Head of caudate nucleus (tissue), 42 donors: ENCODE measurements around the gene TRIP13.
"Not testable (repeated sequence)": the region's sequence is repeated elsewhere in the genome, so short reads cannot be mapped to it uniquely, and the experiment has no call there.

Experiments used
- DNase-seq, 42 donors: peaks; one replicate each; pipeline versions ENCODE4 v3.0.0 to v3.0.0-alpha.2; 2020 to 2021; ENCODE audit warnings: mixed read lengths in 7 of 42
- intact Hi-C: fragments of 100-400 bp; cut with DNase I; formaldehyde crosslinking; loops from one replicate; pipeline ENCODE4 v1.15.0; 2022

Gene TRIP13, protein sequence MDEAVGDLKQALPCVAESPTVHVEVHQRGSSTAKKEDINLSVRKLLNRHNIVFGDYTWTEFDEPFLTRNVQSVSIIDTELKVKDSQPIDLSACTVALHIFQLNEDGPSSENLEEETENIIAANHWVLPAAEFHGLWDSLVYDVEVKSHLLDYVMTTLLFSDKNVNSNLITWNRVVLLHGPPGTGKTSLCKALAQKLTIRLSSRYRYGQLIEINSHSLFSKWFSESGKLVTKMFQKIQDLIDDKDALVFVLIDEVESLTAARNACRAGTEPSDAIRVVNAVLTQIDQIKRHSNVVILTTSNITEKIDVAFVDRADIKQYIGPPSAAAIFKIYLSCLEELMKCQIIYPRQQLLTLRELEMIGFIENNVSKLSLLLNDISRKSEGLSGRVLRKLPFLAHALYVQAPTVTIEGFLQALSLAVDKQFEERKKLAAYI

DNA sequence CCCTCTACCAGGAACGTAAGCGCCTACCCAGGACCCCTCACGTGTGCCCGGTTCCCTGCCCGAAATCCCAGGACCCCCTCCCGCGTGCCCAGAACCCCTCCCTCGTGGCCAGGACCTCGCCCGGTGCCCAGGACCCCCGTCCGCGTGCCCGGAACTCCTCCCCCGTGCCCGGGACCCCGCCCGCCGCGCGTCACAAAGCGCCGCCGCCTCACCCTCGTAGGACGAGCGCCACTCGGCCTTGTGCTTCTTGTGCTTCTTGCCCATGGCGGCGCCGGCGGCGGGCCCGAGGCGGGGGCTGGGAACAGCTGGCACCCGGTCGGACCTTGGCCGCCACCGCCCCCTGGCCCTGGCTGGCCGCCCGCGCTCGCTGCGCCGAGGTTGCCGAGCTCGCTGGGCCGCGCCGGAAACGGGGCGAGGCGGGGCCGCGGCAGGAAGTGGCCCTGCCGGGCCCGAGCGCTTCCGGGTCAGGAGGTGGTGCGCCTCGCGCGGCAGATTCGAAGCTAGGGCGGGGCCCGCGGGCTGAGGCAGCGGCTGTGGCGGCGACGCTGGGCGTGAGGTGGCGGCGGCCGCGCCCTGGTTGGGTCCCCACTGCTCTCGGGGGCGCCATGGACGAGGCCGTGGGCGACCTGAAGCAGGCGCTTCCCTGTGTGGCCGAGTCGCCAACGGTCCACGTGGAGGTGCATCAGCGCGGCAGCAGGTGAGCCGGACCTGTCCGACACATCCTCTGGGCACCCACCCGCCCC is at the start of gene TRIP13, which contains the start of gene BRD9:
Gene TRIP13 (plus strand): TSS at position 491 of the 743 bp plus-strand sequence. CDS start 115 bp downstream, at position 606.
Gene BRD9 (minus strand): TSS at position 408 of the 743 bp plus-strand sequence. CDS start 144 bp downstream, at position 264.
- peak; percentile 40 to 94 (median 88) for DNase-seq
- intact Hi-C loops = loop anchor here (10.0 kb wide), 2 partner anchors 418 to 448 kb away; partner anchors contain the start of gene EXOC3

DNA sequence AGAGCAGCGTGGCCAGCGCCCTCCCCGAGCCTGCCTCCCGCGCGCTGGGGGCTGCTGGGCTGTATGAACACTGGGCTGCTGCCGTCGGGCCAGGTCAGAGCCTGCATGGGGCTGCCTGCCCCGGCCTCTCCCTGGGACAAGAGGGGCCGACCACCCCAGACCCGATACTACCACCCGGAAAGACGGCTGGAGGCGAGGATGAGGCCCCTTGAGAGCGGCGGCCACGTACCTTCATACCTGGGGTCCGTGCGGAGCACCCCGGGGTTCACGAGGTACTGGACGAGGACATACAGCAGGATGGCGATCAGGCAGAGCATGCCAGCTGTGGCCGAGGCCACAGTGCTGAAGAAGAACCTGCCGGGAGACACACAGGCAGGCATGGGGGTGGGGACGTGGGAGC is 49.3 kb upstream of the TRIP13 start:
- intact Hi-C loops = not testable (repeated sequence)
- peak in 5 of 42 donors; percentile 6 to 23 (median 16) for DNase-seq

DNA sequence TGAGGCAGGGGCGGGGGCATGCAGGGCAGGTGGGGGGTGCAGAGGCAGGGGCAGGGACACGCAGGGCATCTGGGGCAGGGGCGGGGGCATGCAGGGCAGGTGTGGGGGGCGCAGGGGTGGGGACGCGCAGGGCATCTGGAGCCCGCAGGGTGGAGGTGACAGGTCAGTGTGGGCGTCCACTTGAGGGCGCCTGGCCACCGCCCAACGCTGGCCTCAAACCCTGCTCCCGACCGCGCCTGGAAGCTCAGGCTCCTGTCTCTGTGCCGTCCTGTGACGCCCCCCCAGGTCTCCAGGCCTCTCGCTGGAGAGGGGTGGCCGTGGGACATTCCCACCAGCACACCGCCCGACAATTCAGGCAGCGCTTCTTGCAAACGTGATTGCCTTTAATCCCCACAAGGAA is 48.8 kb upstream of the TRIP13 start:
- DNase-seq = peak in 6 of 42 donors; percentile 4 to 42 (median 23)
- intact Hi-C loops = not testable (repeated sequence)

DNA sequence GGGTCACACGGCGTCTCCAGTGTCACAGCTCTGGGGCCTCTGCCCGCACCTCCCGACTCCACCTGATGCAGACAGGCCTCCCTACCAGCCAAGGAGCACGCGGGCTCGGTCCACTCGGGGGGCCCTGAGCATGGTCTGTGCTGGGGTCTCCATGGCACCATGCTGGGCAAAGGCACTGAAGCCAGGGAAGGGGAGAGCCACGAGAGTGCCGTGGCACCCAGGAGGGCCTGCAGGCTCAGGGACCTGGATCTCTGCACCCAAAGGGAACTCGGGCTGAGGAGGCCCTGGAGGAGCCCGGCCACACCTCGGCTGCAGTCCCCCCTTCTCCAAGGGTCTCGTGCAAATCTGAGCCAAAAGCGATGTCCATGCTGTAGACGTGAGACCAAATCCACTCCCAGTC is 48.3 kb upstream of the TRIP13 start:
- DNase-seq = peak in 7 of 42 donors; percentile 5 to 41 (median 14)
- intact Hi-C loops = not testable (repeated sequence)

DNA sequence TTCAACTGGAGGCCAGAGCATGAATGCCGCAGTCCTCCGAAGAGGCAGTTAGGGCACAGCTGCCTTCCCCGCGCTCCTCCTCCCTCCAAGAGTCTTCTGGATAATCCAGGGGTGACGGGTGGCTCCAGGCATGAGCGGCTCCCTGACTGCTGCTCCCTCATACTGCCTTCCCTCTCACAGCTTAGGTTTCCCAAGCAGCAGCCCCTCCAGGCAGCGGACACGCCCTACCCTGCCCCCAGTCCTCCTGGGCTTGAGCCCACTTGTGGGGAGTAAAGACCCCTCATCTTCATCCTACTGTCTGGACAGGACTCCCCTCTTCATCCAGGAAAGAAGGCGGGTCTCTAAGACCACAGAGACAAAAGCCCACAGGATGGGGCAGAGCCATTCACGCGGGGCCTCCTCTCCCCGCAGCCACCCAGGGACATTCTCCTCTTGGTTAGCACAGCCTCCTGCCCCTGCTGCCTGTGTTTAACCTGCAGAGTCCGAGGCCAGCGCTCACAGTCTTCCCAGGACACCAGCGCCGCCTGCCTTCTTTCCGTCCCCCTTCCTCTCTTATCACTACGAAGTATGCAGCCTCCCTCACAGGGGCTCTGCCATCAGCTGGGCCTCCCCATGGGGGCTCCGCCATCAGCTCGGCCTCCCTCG is 47.5 kb upstream of the TRIP13 start:
- intact Hi-C loops = not testable (repeated sequence)
- DNase-seq = peak in 6 of 42 donors; percentile 6 to 32 (median 22)

DNA sequence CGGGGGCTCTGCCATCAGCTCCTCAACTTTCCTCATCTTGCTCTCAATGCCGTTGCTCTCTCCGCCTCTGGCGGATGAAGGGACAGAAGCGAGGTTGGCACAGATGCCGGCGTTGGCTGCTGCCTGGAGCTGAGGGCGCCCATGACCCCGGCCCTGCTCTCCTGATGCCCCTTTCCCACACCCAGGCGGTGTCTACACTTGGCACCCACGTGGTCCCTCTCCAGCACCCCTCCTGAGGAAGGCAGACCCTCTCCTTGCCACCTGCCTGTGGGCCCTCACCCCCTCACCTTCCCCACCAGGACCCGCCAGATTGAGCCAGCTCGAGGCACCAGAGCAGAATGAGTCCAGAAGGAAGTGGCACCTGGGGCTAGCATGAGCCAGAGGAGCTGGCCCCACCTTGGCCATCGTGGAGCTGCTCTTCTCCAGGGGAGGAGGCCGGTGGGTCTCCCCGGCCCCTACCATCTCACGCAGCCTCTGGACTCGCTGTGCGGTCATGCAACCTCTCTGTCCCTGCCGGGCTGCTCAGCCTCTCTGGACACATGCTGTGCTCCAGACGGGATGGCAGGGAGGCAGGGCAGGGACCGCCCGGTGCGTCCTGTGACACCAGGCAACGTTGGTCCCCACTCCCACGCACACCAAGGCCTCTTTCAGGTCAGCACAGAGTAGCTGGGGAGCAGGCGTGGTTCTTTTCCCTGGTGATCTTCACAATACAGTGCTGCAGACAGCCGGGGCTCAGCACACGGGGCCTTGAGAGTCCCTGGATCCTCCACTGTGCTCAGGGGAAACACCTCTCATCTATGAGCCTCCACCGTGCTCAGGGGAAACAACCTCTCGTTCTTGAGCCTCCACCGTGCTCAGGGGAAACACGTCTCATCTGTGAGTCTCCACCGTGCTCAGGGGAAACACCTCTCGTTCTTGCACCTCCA is 46.7 kb upstream of the TRIP13 start:
- peak in 2 of 42 donors; percentile 7 to 14 for DNase-seq
- intact Hi-C loops = not testable (repeated sequence)

DNA sequence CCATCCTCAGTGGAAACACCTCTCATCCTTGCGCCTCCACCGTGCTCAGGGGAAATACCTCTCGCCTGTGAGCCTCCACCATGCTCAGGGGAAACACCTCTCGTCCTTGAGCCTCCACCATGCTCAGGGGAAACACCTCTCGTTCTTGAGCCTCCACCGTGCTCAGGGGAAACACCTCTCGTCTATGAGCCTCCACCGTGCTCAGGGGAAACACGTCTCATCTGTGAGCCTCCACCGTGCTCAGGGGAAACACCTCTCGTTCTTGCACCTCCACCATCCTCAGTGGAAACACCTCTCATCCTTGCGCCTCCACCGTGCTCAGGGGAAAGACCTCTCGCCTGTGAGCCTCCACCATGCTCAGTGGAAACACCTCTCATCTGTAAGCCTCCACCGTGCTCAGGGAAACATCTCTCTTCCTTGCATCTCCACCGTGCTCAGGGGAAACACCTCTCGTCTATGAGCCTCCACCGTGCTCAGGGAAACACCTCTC is 46.0 kb upstream of the TRIP13 start:
- peak in 5 of 42 donors; percentile 5 to 32 (median 30) for DNase-seq
- intact Hi-C loops = not testable (repeated sequence)

DNA sequence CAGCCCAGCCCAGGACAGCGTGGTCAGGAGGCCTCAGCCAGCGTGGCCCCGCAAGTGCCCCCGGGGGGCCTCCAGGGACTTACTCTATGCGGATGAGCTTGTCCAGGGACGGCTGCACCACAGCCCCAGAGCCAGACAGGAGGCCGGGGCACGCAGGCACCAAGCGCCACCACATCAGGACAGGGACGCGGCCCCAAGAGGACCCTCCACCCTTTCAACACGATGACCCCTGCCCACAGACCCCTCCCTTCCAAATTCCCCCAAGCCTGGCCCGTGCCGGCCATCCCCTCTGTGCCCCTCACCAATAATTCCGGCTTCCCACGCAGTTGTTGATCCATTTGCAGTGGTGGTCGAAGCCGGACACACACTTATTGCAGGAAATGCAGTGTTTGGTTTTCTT is 45.5 kb upstream of the TRIP13 start:
- peak in 3 of 42 donors; percentile 4 to 23 (median 16) for DNase-seq
- intact Hi-C loops = not testable (repeated sequence)

DNA sequence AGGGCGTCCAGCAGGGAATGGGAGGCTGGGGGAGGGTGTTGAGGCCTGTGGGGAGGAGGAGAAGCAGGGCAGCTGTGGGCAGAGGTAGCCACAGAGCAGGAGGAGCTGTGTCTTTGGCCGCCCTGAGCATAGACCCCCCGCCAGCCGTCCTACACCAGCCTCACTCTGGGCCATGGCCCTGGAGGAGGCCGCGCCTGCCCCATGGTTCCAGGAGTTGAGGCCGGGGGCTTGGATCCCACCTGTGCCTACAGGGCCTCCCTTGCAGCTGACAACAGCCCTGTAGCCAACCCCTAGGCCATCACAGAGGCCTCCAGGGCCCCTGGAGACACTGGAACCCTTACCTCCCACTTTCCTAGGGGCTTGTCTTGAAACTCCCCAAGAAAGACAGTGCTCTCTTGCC is 44.9 kb upstream of the TRIP13 start:
- peak in 2 of 42 donors; percentile 6 to 12 for DNase-seq
- intact Hi-C loops = not testable (repeated sequence)

DNA sequence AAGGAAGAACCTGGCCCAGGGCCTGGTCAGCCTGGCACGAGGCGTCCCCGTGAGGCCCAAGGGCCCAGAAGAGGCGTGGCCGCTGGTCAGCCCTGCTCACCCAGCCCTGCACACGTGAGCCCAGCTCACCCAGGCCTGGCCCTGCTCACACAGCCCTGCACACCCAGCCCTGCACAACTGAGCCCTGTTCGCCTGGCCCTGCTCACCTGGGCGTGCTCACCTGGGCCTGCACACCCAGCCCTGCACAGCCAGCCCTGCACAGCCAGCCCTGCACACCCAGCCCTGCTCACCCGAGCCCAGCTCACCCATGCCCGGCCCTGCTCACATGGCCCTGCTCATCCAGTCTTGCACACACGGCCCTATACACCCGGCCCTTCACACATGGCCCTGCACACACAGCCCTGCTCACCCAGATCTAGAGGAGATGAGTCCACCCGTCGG is 44.0 kb upstream of the TRIP13 start:
- DNase-seq = peak in 6 of 42 donors; percentile 4 to 37 (median 18)
- intact Hi-C loops = no loop called here

DNA sequence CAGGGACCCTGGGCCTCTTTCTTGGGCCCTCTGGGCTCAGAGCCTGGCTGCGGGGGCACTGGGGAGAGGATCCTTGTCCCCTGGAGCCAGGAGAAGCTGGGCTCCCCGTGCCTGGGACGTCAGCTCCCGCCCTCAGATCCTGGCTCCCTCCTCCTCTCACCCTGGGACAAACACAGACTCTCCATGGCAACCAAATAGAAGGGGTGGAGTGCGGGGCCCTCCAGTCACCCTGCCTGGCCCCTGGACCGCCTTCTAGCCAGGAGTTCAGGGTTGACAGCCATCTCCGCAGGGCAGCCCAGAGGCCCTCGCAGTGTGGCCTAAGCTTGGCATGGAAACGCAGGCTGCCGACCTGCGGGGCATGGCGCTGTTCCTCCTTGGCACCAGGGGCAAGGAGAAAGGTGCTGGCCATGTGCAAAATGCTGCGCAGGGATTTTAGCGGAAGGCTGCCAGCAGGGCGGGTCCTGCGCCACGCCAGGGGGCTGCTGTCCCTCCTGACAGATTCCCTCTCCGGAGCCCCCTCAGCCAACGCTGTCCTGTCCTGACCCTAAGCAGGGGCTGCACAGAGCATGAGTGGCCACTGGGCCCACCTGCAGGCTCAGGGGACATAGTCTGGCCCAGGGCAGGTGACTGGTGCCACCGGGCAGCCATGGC is 42.9 kb upstream of the TRIP13 start:
- intact Hi-C loops = no loop called here
- DNase-seq = peak in 36 of 42 donors; percentile 11 to 80 (median 42)

DNA sequence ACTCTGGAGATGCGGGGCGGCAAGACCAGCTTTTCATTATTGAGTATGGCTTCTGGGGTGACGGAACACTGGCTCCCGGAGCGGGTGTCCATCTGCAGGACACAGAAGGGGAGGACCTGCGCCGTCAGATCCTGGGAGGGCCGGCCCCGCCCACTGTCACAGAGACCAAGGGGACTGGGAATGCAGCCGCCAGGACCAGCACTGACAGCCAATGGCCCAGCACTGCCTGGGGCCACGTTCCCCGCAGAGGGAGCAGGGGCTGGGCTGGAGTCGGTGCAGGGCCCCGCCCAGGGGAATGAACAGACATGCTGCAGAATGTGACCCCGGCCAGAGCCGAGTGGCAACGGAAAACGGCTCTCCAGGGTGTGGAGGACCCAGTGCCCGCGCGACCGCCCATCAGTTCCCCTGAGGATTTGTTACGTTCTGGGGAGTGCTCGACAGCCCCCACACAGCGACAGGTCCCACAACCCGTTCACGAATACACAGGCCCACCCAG is 42.1 kb upstream of the TRIP13 start, which contains the start of gene ZDHHC11:
Gene ZDHHC11 (minus strand): TSS at position 476 of the 496 bp plus-strand sequence. CDS start 384 bp downstream, at position 92.
- intact Hi-C loops = no loop called here

DNA sequence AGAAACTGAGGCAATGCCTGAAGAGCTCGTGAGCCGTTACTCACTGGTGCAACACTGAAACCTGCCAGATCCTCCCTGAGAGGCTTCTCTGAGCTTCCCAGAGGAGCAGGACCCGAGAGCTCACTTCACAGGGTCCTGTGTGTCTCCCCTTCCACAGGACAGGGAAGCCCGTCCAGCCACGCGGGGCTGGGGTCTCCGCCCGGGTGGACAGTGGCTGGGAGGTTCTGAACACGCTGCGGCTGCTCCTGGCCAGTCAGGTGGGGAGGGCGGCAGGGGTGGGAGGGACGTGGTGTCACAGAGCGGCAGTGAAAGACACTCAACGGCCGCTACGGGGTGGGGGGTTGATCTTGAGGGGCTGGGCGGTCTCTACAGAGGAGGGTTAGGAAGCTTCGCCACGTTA is 41.6 kb upstream of the TRIP13 start:
- intact Hi-C loops = no loop called here
- peak in 3 of 42 donors; percentile 8 to 23 (median 20) for DNase-seq

More for the DNA sequence above, 42.1 kb upstream of the TRIP13 start, which contains the start of gene ZDHHC11:
- peak in 9 of 42 donors; percentile 11 to 57 (median 28) for DNase-seq

DNA sequence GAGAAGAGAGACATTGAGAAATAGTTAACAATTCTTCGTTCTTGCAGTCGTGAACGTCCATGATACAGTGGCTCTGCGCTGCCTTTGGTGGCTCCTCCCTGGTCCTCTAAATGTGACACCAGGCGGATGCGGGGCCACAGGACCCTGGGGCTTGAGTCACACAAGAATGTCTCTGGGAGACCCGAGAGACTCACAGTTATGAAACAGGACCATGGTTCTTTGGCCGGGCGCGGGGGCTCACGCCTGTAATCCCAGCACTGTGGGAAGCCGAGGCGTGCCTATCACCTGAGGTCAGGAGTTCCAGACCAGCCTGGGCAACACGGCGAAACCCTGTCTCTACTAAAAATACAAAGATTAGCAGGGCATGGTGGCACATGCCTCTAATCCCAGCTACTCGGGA is 41.1 kb upstream of the TRIP13 start:
- peak in 4 of 42 donors; percentile 10 to 30 (median 19) for DNase-seq
- intact Hi-C loops = no loop called here

DNA sequence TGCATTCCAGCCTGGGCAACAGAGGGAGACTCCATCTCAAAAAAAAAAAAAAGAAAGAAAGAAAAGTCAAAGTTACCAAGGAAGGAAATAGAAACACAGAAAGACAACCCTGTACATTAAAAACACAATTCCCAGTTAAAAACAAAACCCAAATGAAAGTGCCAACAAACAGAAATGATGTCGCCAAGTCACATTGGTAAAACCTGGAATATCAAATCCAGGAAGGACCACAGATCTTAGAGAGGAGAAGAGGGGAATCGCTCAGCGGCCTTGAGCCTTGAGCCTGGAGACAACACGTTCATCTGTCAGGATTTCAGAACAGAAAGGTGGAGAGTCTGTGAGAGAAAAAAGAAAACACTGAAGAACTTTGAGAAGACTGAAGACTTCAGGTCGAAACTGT is 40.7 kb upstream of the TRIP13 start:
- DNase-seq = peak in 2 of 42 donors; percentile 2 to 6
- intact Hi-C loops = no loop called here

DNA sequence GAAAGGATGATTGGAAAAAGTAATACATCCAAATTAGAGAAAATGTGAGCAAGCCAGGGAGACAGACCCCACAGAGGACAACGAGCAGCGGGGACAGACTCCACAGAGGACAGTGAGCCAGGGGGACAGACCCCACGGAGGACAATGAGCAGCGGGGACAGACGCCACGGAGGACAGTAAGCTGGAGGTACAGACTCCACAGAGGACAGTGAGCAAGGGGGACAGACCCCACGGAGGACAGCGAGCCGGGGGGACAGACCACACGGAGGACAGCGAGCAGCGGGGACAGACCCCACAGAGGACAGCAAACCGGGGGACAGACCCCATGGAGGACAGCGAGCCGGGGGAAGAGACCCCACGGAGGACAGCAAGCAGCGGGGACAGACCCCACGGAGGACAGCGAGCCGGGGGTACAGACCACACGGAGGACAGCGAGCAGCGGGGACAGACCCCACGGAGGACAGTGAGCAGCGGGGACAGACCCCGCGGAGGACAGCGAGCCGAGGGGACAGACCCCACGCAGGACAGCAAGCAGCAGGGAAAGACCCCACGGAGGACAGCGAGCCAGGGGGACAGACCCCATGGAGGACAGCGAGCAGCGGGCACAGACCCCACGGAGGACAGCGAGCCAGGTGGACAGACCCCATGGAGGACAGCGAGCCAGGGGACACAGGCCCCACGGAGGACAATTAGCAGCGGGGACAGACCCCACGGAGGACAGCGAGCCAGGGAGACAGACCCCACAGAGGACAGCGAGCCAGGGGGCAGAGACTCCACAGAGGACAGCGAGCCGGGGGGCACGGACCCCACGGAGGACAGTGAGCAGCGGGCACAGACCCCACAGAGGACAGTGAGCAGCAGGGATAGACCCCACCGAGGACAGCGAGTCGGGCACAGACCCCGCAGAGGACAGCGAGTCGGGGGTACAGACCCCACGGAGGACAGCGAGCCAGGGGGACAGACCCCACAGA is 40.0 kb upstream of the TRIP13 start:
- intact Hi-C loops = no loop called here
- DNase-seq = peak in 6 of 42 donors; percentile 4 to 23 (median 9)
